HEK293 (cell line): Measurements from ENCODE around the gene KLF7.
A peak's percentile ranks its signal among the peaks of the same experiment; 100 is the strongest.

Source experiments
- CTCF ChIA-PET: fragments of 350-600 bp; formaldehyde crosslinking; extraction: SDS; loops from one replicate; lab custom pipeline; 2021; ENCODE audit warnings: antibody characterized with exemption; lab: Yijun Ruan, JAX
- POLR2A ChIA-PET: fragments of 300-600 bp; formaldehyde crosslinking; extraction: SDS; loops from one replicate; lab custom pipeline; 2020; ENCODE audit warnings: antibody characterized with exemption, inconsistent platforms; lab: Yijun Ruan, JAX
- H3K27ac ChIP-seq: fragments of 200-500 bp; sonication (Bioruptor generic); 2 replicates; pipeline ENCODE4 v1.5.1; 2014; ENCODE audit warnings: low read depth, low read length, control low read depth, inconsistent platforms; ENCODE audit errors: extremely low read depth
- H3K36me3 ChIP-seq, 2 experiments: fragments of 200-500 bp in 1 of 2; sonication (Bioruptor generic) in 1 of 2; 1 replicate in 1 of 2; 2 replicates in 1 of 2; pipeline ENCODE4 v1.5.1; 2014 to 2017; ENCODE audit warnings: inconsistent platforms in 2 of 2, low read length in 2 of 2; ENCODE audit not compliant: control insufficient read depth in 2 of 2, insufficient read depth in 1 of 2
- H3K4me1 ChIP-seq: fragments of 200-500 bp; sonication (Bioruptor generic); 2 replicates; pipeline ENCODE4 v1.5.1; 2014; ENCODE audit warnings: mild to moderate bottlenecking, low read length, inconsistent platforms; ENCODE audit not compliant: control insufficient read depth, insufficient read depth
- H3K4me3 ChIP-seq: 2 replicates; pipeline ENCODE4 v1.5.1; 2011; ENCODE audit warnings: low read depth, mild to moderate bottlenecking, control low read depth, low read length, moderate library complexity
- H3K9me3 ChIP-seq: fragments of 200-500 bp; sonication (Bioruptor generic); 2 replicates; pipeline ENCODE4 v1.5.1; 2014; ENCODE audit warnings: low read depth, low read length, inconsistent platforms; ENCODE audit not compliant: control insufficient read depth, insufficient read depth
- EGR2 ChIP-seq: fragments of 450-650 bp; formaldehyde crosslinking; IDR thresholded peaks from 2 replicates; pipeline ENCODE4 v1.5.1; 2016; ENCODE audit warnings: low read depth, missing biosample characterization, missing genetic modification characterization
- GLI2 ChIP-seq: fragments of 450-650 bp; formaldehyde crosslinking; IDR thresholded peaks from 2 replicates; pipeline ENCODE4; 2017; ENCODE audit warnings: missing biosample characterization, missing genetic modification characterization, low read depth, borderline replicate concordance
- KLF10 ChIP-seq: fragments of 450-650 bp; IDR thresholded peaks from 2 replicates; pipeline ENCODE4 v1.5.1; 2018; ENCODE audit warnings: missing biosample characterization, mild to moderate bottlenecking, missing genetic modification characterization
- SCRT1 ChIP-seq: fragments of 450-650 bp; formaldehyde crosslinking; IDR thresholded peaks from 2 replicates; pipeline ENCODE4 v1.5.1; 2016; ENCODE audit warnings: missing biosample characterization, missing genetic modification characterization, borderline replicate concordance
- SP3 ChIP-seq: fragments of 450-650 bp; formaldehyde crosslinking; IDR thresholded peaks from 2 replicates; pipeline ENCODE4 v1.5.1; 2016; ENCODE audit warnings: missing biosample characterization, missing genetic modification characterization
- ZBTB20 ChIP-seq: fragments of 450-650 bp; formaldehyde crosslinking; IDR thresholded peaks from 2 replicates; pipeline ENCODE4 v1.5.1; 2016; ENCODE audit warnings: missing biosample characterization, missing genetic modification characterization
- ZBTB6 ChIP-seq: fragments of 450-650 bp; formaldehyde crosslinking; IDR thresholded peaks from 2 replicates; pipeline ENCODE4 v1.5.1; 2017; ENCODE audit warnings: missing biosample characterization, missing genetic modification characterization
- ZBTB7A ChIP-seq: fragments of 450-650 bp; formaldehyde crosslinking; IDR thresholded peaks from 2 replicates; pipeline ENCODE4 v1.5.1; 2016; ENCODE audit warnings: low read depth, missing biosample characterization, missing genetic modification characterization
- ZFHX2 ChIP-seq: fragments of 450-650 bp; formaldehyde crosslinking; conservative IDR thresholded peaks from 2 replicates; pipeline ENCODE4 v1.5.1; 2016; ENCODE audit warnings: missing biosample characterization, missing genetic modification characterization
- ZNF16 ChIP-seq: fragments of 450-650 bp; formaldehyde crosslinking; IDR thresholded peaks from 2 replicates; pipeline ENCODE4 v1.5.1; 2016; ENCODE audit warnings: low read depth, missing biosample characterization, missing genetic modification characterization
- ZNF423 ChIP-seq: fragments of 450-650 bp; formaldehyde crosslinking; IDR thresholded peaks from 2 replicates; pipeline ENCODE4 v1.5.1; 2016; ENCODE audit warnings: missing biosample characterization, missing genetic modification characterization
- ZNF518A ChIP-seq: fragments of 450-650 bp; formaldehyde crosslinking; conservative IDR thresholded peaks from 2 replicates; pipeline ENCODE4 v1.5.1; 2016; ENCODE audit warnings: low read depth, missing biosample characterization, missing genetic modification characterization
- ZNF560 ChIP-seq: fragments of 450-650 bp; formaldehyde crosslinking; IDR thresholded peaks from 2 replicates; pipeline ENCODE4 v1.5.1; 2017; ENCODE audit warnings: missing biosample characterization, missing genetic modification characterization, borderline replicate concordance
- ZNF561 ChIP-seq: fragments of 450-650 bp; IDR thresholded peaks from 2 replicates; pipeline ENCODE4 v1.5.1; 2018; ENCODE audit warnings: missing biosample characterization, missing genetic modification characterization, borderline replicate concordance
- ZNF571 ChIP-seq: fragments of 450-650 bp; formaldehyde crosslinking; IDR thresholded peaks from 2 replicates; pipeline ENCODE4 v1.5.0; 2017; ENCODE audit warnings: missing biosample characterization, missing genetic modification characterization
- ZNF596 ChIP-seq: fragments of 450-650 bp; IDR thresholded peaks from 2 replicates; pipeline ENCODE4 v1.5.0; 2018; ENCODE audit warnings: missing biosample characterization, mild to moderate bottlenecking, missing genetic modification characterization, moderate library complexity
- ZNF610 ChIP-seq: fragments of 450-650 bp; formaldehyde crosslinking; IDR thresholded peaks from 2 replicates; pipeline ENCODE4 v1.5.1; 2016; ENCODE audit warnings: missing biosample characterization, missing genetic modification characterization, borderline replicate concordance
- ZNF654 ChIP-seq: fragments of 450-650 bp; formaldehyde crosslinking; IDR thresholded peaks from 2 replicates; pipeline ENCODE4 v1.5.1; 2016; ENCODE audit warnings: low read depth, missing biosample characterization, missing genetic modification characterization
- ZNF692 ChIP-seq: fragments of 450-650 bp; formaldehyde crosslinking; IDR thresholded peaks from 2 replicates; pipeline ENCODE4 v1.5.1; 2016; ENCODE audit warnings: missing biosample characterization, missing genetic modification characterization
- ZNF701 ChIP-seq: fragments of 450-650 bp; formaldehyde crosslinking; IDR thresholded peaks from 2 replicates; pipeline ENCODE4 v1.5.1; 2016; ENCODE audit warnings: missing biosample characterization, missing genetic modification characterization
- ZNF747 ChIP-seq: fragments of 450-650 bp; formaldehyde crosslinking; IDR thresholded peaks from 2 replicates; pipeline ENCODE4 v1.5.1; 2016; ENCODE audit warnings: missing biosample characterization, missing genetic modification characterization

Gene KLF7

GRCh38 chr2:207157162-207157481 lies 8.6 kb downstream of the KLF7 start:
- Histone ChIP-seq H3K4me3 (no peak overlapping the region), H3K4me1 (peaks cover 9% of the 10 kb centered on the region), H3K9me3 (no peaks in the 10 kb centered on the region), H3K36me3 (no peaks in the 10 kb centered on the region), H3K27ac (no peak overlapping the region)
- TF ChIP-seq ZNF654 (tag by site-specific recombination) (no peak), ZNF518A (tag by site-specific recombination) (no peak), SCRT1 (tag by site-specific recombination) (no peak), ZNF571 (tag by site-specific recombination) (no peak), EGR2 (tag by site-specific recombination) (no peak), ZNF560 (tag by site-specific recombination) (no peak), ZFHX2 (tag by site-specific recombination) (no peak), GLI2 (tag by site-specific recombination) (no peak)
- POLR2A ChIA-PET = interaction anchor here (0.7 to 1.1 kb wide), 2 partner anchors 11 to 27 kb away, joined by 3 to 4 read pairs; no protein-coding TSS in a partner anchor
- CTCF ChIA-PET = interaction anchor here (0.6 kb wide), 1 partner anchor 18 kb away, joined by 3 read pairs; no protein-coding TSS in a partner anchor

- TF ChIP-seq ZBTB20 (0 out of 2 replicates have a peak, but pooled peaks have one; percentile 17), ZNF596 (no peak)
- Histone ChIP-seq H3K36me3 (no peaks in the 10 kb centered on the region), H3K27ac (no peak overlapping the region), H3K4me3 (no peak overlapping the region), H3K9me3 (no peaks in the 10 kb centered on the region), H3K4me1 (peaks cover 5% of the 10 kb centered on the region)
- ChIA-PET POLR2A (interaction anchor here (0.7 to 1.1 kb wide), 2 partner anchors 11 to 26 kb away, joined by 3 to 4 read pairs; no protein-coding TSS in a partner anchor), CTCF (interaction anchor here (0.6 to 0.7 kb wide), 2 partner anchors 18 to 33 kb away, joined by 3 read pairs; no protein-coding TSS in a partner anchor)
Measured at GRCh38 chr2:207156451-207157161, 9.1 kb downstream of the KLF7 start.

- CTCF ChIA-PET = interaction anchor here (0.7 kb wide), 1 partner anchor 33 kb away, joined by 3 read pairs; no protein-coding TSS in a partner anchor
- POLR2A ChIA-PET = interaction anchor here (1.1 to 3.1 kb wide), 2 partner anchors 10 to 12 kb away, joined by 4 to 10 read pairs; partner anchors contain the start of gene KLF7
- Histone ChIP-seq H3K36me3 (no peaks in the 10 kb centered on the region), H3K27ac (no peak overlapping the region), H3K4me3 (no peak overlapping the region), H3K4me1 (peaks cover 3% of the 10 kb centered on the region; the same call in 1 of the 2 replicates), H3K9me3 (no peaks in the 10 kb centered on the region)
- TF ChIP-seq ZNF701 = no peak
- no peak for TF ChIP-seq ZBTB6 (tag by site-specific recombination)
- TF ChIP-seq ZNF561 (tag by site-specific recombination) = no peak
- no peak for TF ChIP-seq KLF10 (tag by site-specific recombination)
- TF ChIP-seq ZNF610 (tag by site-specific recombination) = no peak
- TF ChIP-seq ZNF16 = no peak
- TF ChIP-seq ZNF423 = no peak
- TF ChIP-seq ZBTB7A (tag by site-specific recombination) = no peak
- TF ChIP-seq ZNF747 = no peak
- TF ChIP-seq SP3 = no peak
- TF ChIP-seq ZNF692 = no peak
Measured at GRCh38 chr2:207155516-207156444, 10.0 kb downstream of the KLF7 start.
